Motor neuron (in vitro differentiated cells): ENCODE results near the gene KATNB1. TPM values are rescaled to one million over a fixed set of nuclear protein-coding genes. Genes with fewer than 3 reads are reported as not detected.

Source experiments
- total RNA-seq, 8 experiments: library from RNA; unstranded; fragments of 300-600 nt; gene quantifications; 2 replicates each; pipeline versions ENCODE4 v1.2.3 to v1.2.4, GENCODE V29; 2022

KATNB1 gene
- total RNA-seq, 8 experiments from 2014 or later: 20.7 to 41.0 (median 33.0) TPM

Other genes with a start within 250 kb of the KATNB1 start
- 10 to 100 TPM; 11.3 to 34.8 (median 22.6) TPM for gene DOK4, start 249.3 kb upstream of the KATNB1 start, total RNA-seq
- gene CCDC102A, start 199.2 kb upstream of the KATNB1 start, total RNA-seq: 10 to 100 TPM in 2 of 8 experiments, 1 to 10 TPM in 6; 1.1 to 16.8 (median 6.2) TPM
- gene ADGRG5, start 193.1 kb upstream of the KATNB1 start, total RNA-seq: under 1 TPM in 6 of 8 experiments, not detected in 2; 0.04 to 0.71 (median 0.22) TPM
- 10 to 100 TPM in 5 of 8 experiments, 1 to 10 TPM in 2, under 1 TPM in 1; 0.54 to 82.8 (median 48.8) TPM for gene ADGRG1, start 107.1 kb upstream of the KATNB1 start, total RNA-seq
- 1 to 10 TPM in 1 of 8 experiments, under 1 TPM in 5, not detected in 2; 0.10 to 1.1 (median 0.31) TPM for gene ADGRG3, start 67.5 kb upstream of the KATNB1 start, total RNA-seq
- 1 to 10 TPM in 3 of 8 experiments, under 1 TPM in 4, not detected in 1; 0.49 to 7.4 (median 0.63) TPM for gene DRC7, start 41.0 kb upstream of the KATNB1 start, total RNA-seq
- gene KIFC3, start 66.7 kb downstream of the KATNB1 start, total RNA-seq: 10 to 100 TPM in 3 of 8 experiments, 1 to 10 TPM in 5; 2.7 to 32.4 (median 8.2) TPM
- gene CNGB1, start 235.4 kb downstream of the KATNB1 start, total RNA-seq: 1 to 10 TPM in 4 of 8 experiments, under 1 TPM in 3, not detected in 1; 0.05 to 2.1 (median 1.2) TPM